PC-3 (cell line): Measurements from ENCODE around the gene CDH4.

ENCODE experiments used
- CTCF ChIP-seq: fragments of 300-600 bp; sonication (generic); conservative IDR thresholded peaks from 2 replicates; pipeline ENCODE4 v1.5.1; 2017; ENCODE audit warnings: antibody characterized with exemption, low read depth, mild to moderate bottlenecking, low read length
- EZH2 ChIP-seq: fragments of 300-600 bp; sonication (generic); IDR thresholded peaks from one replicate; pipeline ENCODE4 v1.6.1; 2017; ENCODE audit warnings: antibody characterized with exemption, mild to moderate bottlenecking, low read length; ENCODE audit not compliant: unreplicated experiment

- TF ChIP-seq CTCF (no peak), EZH2 (no peak)
Observed at GRCh38 chr20:61665528-61666470, 413.7 kb downstream of the CDH4 start.
